ENCODE measurements around the gene ACOT7.
"Not testable (repeated sequence)": the region's sequence is repeated elsewhere in the genome, so short reads cannot be mapped to it uniquely, and the experiment has no call there.

The ACOT7 gene

GRCh38 chr1:6395781-6396244 is 2.2 kb upstream of the ACOT7 start:
- not testable (repeated sequence) for DNase-seq

- not testable (repeated sequence) for DNase-seq
Measured at GRCh38 chr1:6395130-6395529, 1.6 kb upstream of the ACOT7 start.

- DNase-seq = no peak
Measured at GRCh38 chr1:6392809-6393399, 663 bp downstream of the ACOT7 start.

- no peak for DNase-seq
Measured at GRCh38 chr1:6391951-6392808, 1.4 kb downstream of the ACOT7 start.

- no peak for DNase-seq
Measured at GRCh38 chr1:6389971-6390370, 3.6 kb downstream of the ACOT7 start.

- no peak for DNase-seq
Measured at GRCh38 chr1:6386371-6386949, 7.1 kb downstream of the ACOT7 start.

- no peak for DNase-seq
Measured at GRCh38 chr1:6385488-6386191, 7.9 kb downstream of the ACOT7 start.

- no peak for DNase-seq
Measured at GRCh38 chr1:6384962-6385361, 8.6 kb downstream of the ACOT7 start.

- no peak for DNase-seq
Measured at GRCh38 chr1:6384135-6384534, 9.4 kb downstream of the ACOT7 start.

- DNase-seq = no peak
Measured at GRCh38 chr1:6380037-6380436, 13.5 kb downstream of the ACOT7 start.

- no peak for DNase-seq
Measured at GRCh38 chr1:6378096-6378746, 15.3 kb downstream of the ACOT7 start.

- no peak for DNase-seq
Measured at GRCh38 chr1:6373961-6374720, 19.4 kb downstream of the ACOT7 start.

GRCh38 chr1:6372236-6372635 is 21.3 kb downstream of the ACOT7 start:
- not testable (repeated sequence) for DNase-seq

GRCh38 chr1:6370006-6370405 is 23.6 kb downstream of the ACOT7 start:
- DNase-seq = no peak

- DNase-seq = no peak
Measured at GRCh38 chr1:6367381-6368012, 26.1 kb downstream of the ACOT7 start.

- DNase-seq = no peak
Measured at GRCh38 chr1:6365047-6365446, 28.5 kb downstream of the ACOT7 start.

GRCh38 chr1:6363085-6363884 is 30.3 kb downstream of the ACOT7 start:
- DNase-seq = not testable (repeated sequence)

GRCh38 chr1:6361124-6361775 is 32.3 kb downstream of the ACOT7 start:
- no peak for DNase-seq

- no peak for DNase-seq
Measured at GRCh38 chr1:6360517-6361070, 33.0 kb downstream of the ACOT7 start.

- DNase-seq = no peak
Measured at GRCh38 chr1:6360117-6360496, 33.5 kb downstream of the ACOT7 start.
